ENCODE results near the gene GLRA3.
"Not testable (repeated sequence)": the region's sequence is repeated elsewhere in the genome, so short reads cannot be mapped to it uniquely, and the experiment has no call there.

The GLRA3 gene

DNA sequence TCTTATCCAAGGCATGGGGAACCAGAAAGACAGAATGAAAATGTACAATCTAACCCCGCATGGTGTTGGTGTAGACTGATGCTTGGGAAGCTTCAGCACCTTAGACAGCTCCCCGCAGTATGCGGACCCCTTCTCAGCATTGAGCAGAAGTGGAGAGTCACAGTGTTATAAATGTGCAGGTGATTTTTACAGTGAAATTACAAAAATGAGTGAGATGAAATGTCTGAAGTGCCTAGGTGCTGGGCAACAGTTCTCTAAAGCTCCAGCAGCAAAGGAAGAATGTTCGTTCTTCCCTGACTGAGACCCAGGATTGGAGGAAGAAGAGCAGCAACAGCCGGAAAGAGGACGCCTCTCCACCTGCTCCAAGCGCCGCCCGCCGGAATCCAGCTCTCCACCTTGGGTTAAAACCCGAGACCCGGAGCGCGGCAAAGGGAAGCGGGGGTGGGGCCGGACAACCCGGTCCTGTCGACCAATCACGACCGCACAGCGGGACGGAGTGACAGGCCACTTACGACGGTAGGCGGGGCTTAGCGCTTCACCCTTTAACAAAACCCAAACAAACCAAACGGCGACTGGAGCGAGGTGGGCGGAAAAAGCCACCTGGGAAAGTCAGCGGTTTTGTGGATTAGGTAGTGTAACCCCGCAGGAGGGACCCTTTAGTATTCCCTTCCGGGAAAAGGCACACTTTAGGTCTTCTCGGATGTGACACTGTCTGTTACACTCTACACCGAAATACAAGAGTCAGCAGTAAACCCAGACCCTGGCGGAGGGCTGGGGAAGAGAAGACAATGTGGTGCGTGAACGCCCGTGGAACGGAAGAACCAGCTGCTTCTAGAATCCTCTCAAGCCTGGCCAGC, at the start of gene GLRA3:
TSS of gene GLRA3 (minus strand) at position 403 of the 857 bp plus-strand sequence. CDS start 436 bp downstream, outside the sequence.
- no peak for FAIRE-seq

DNA sequence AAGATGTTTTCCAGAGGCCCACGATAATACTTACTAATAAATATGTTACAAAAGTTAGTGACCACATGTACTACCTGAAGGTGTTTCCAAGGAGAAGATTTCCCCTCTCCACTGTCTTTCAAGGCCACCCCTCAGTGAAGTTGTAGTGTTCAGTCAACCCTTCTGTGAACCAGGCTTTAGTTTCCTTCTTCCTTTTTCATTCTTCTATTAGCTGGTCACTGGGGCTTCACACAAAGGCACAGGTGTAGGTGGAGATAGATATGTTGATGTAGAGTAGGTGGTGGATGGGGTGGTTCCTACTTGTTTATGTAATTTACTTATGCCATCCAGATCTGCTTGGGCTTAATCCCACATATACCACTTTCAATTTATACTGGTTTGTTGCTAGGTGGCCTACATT, 45.9 kb upstream of the GLRA3 start:
- no peak for FAIRE-seq

DNA sequence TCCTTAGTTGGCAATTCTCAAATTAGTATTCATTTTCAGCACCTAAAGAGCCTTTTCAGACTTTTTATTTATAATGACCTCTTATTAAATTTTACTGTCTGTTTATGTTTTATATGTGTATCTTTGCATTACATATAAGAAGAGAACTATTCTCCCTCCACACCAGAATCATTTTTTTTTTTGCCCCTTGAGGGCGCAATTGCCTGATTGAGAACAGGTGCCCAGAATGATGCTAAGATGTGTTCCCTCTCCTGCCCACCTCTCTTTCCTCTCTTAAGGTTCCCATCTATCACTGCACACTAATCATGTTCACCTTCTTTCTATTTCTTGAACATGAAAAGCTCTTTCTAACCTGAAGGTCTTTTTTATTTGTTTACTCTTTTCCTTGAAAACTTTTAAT, 44.9 kb upstream of the GLRA3 start:
- no peak for FAIRE-seq

DNA sequence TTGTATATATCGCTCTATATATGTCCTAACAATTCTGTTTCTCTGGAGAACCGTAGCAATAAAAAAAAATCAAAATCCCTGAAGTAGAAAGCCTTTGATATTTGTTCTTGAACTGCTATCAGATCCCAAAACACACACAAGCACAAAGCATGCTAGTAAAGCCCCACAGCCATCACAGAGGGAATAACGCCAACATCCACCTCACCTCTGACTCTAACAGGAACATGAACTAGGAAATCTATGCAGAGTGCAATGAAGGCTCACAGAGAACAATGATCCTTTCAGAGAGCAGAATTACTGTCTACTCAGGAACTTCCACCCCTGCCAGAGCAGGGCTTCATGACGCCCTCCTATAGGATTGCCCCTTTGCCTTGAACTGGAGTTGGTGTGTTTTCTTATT, 44.1 kb upstream of the GLRA3 start:
- not testable (repeated sequence) for FAIRE-seq

DNA sequence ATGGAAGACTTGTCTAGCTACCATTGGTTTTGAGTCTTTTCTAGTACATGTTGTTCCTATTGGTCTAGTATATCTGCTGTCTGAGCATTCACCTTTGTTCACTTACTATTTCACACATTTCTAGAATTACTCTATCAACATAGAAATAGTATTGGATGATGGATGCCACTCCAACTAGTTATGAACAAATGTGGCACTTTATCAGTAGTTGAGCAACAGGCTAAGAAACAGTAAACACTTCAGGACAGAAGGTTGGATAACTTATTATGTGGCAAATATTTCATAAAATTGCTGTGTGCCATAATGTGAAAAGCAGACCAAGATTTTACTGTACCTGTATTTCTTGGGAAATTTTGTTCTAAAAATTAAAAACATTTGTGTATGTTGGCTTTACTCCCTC, 42.4 kb upstream of the GLRA3 start:
- FAIRE-seq = no peak

DNA sequence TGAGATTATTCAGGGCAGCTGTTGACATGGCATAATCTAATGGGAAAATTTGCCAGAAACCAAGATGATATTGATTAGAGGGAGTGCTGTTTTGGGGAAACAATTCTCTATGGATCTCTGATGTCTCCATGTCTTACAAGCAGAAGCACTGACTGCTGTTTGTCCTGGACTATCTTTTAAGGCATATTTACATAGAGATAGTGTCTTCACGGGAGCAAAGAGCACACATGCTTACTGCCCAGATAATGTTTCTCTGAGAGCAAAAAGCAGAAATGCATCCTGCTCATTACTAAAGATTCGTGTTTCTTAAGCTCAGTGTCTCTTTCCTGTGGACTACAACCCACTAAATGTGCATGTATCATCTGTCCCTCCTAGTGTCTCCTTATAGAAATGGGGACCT, 41.3 kb upstream of the GLRA3 start:
- no peak for FAIRE-seq

DNA sequence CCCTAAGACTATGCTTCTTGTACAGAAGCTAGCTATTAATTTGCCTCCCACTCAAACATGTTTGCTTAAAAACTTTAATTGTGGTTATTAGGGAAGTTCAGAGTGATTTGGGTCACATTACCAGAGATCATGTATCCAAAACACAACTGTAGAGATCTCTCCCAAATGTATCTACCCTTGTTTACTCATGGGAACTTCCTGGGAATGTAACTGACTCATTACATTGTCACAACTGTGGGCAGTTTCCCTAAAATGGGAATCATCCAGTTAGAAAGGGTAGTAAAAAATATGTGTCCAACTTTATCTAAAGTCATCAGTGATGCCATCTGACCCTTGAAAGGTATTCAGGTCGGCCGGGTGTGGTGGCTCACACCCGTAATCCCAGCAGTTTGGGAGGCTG, 40.3 kb upstream of the GLRA3 start:
- FAIRE-seq = no peak

DNA sequence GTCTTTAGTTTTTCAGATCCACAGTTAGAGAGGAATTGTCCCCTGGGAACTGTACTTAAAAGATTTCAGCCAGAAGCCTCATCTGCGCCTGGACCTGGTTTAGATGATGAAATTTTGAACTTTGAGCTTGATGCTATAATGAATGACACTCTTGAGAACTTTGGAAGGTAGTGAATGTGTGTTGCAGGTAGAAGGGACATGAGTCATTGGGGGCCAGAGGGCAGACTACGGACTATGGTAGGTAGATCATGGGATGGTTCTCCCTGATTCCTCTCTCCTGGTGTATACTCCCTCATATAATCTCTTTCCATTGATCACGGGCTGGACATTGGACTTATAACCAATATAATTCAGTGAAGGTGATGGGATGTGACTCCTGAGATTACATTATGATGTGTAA, 38.9 kb upstream of the GLRA3 start:
- FAIRE-seq = no peak

DNA sequence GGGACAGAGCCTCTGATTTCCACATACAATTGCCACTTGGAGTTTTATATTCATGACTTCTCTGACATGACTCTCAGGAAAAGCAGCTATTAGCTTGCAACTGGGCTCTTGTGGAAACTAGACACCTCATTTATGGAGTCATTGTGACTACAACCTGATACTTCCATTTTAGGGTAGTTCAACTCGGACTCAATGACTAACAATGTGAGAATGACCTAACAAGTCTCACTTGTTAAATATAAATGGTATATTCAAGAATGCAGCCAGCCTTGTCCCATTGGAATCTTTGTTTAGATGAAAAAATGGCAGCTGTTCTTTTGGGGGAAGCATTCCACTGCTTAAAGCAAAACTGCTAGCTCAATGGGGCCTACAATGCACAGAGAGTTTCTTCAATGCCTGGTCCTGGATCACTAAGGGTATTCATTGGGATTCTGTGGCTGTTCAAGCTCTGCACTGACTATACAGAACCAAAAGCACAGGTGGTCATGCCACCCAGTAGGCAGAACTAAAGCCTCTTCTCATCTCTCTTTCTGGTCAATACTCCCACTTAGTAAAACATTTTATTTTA, 36.5 kb upstream of the GLRA3 start:
- no peak for FAIRE-seq

DNA sequence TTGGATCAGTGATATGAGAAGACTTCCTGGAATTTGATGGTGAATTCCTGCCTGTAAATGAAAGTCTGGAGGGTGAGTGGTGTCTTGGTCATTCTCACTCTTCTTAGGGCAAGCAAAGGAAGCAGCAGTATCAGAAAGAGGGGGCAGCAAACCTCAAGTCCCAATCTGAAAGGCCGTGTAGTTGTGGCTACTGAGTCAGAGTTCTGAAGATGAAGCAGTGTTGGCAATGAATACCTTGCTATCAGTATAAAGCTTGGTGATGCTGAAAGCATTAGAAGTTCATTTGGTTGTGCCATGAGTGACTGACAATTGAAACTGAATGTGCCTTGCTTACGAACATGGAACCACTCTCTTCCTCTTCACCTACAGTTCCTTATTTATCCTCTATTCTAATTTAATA, 35.0 kb upstream of the GLRA3 start:
- FAIRE-seq = no peak

DNA sequence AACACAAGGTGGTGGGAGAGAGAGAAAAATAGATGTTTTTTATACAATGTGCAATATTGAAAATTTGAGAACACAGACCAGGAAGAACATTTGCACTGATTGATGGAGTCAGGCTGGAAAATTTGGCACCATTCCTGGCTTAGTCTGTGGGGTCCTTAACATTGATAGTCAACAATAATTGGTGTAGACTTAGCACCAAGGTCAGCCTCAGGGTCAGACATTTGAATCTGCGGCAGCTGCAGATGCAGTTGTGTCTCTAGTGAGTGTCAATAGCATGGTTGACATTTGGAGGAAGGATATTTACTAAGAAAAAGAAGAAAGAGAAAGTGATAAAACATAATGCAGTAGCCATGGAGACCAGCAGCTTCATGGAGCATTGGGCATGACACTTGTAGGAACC, 31.5 kb upstream of the GLRA3 start:
- FAIRE-seq = no peak

DNA sequence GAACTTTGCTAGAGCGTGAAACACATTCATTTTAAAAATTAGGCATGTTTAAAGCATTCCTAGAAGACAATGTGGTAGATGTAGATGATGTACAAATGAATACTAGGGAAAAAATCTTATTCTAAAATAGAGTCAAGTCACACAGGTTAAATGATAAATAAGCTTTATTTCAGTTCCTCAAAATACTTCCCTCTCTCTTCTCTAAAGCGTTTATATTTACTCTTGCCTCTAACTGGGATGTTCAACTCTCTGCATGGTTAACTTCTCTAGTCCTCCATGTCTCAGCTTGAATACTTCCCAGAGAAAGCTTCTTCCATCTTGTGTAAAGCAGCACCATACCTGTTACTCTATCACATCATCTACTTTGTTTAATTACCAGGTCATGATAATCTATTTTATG, 30.9 kb upstream of the GLRA3 start:
- no peak for FAIRE-seq

DNA sequence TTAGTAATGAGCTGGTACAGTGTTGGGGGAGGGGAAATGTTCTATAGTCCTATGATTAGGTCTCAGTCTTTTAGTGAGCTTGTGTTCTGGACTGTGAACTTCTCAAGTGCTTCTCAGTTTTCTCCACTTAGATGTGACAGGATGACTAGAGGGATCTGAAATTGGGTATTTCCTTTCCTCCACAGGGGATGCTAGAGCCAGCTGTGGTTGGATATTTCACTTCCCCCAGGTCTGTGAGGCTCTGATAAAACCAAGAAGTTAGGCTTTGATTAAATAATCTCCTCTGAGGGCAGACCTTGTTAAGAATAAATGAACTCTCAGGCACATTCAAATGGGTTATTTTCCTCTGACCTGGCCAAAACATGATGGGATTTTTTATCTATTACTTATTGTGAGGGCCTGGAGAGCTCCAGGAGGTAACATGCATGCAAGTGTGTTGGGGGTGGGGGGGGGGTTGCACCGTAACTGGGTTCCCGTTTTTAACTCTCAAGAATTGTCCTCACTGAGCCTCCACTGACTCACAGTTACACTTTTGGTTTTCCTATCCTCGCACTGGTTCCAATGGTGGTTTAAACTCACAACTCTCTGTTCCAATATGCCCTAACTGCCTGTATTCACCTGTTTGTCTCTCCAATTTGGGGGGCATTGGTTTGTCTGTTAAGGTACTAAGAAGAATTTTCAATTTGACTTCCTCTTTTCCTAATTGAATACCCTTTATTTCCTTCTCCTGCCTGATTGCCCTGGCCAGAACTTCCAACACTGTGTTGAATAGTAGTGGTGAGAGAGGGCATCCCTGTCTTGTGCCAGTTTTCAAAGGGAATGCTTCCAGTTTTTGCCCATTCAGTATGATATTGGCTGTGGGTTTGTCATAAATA, 28.1 kb upstream of the GLRA3 start:
- no peak for FAIRE-seq

DNA sequence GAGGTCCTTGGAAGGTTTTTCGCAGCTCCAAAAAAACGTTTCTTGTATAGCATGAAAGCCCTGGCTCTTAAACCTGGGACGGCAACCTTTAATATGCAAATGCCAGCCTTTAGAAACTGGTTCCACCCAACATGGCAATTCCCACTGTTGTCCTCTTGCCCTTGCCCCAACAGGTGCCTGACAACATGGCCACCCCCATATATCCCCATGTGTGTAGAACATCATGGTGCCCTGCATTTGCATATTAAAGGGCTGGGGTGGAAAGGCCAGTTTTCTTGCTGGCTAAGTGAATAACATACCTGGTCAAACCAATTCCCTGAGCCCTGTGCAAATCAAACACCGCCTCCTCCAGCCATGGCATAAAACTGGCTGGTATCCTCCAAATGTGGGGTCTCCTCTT, 26.0 kb upstream of the GLRA3 start:
- no peak for FAIRE-seq

DNA sequence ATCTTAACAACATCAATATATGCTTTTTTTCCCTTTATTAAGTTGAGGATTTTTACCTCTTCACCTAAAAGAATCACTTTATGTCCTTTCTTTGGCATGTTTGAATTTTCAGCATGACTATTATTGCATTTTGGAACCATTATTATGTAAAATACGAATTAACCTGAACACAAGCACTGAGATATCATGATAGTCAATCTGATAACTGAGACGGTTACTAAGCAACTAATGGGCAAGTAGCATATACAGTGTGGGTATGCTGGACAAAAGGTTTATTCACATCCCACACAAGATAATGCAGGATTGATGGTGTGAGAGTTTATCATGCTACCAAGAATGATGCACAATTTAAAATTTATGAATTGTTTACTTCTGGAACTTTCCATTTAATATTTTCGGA, 24.6 kb upstream of the GLRA3 start:
- FAIRE-seq = no peak

DNA sequence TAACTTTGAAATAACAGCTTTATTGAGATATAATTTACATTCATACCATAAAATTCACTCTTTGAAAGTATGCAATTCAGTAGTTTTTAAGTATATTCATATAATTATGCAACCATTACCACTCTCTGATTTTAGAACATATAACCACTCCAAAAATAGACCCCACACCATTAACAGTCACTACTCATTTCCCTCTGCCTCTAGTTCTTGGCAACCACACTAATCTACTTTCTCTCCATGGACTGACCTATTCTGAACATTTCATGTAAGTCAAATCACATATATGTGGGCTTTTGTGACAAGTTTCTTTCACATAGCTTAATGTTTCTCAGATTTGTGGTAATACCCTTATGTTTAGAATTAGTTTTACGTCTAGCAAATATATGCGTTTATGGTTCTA, 19.5 kb upstream of the GLRA3 start:
- FAIRE-seq = no peak

DNA sequence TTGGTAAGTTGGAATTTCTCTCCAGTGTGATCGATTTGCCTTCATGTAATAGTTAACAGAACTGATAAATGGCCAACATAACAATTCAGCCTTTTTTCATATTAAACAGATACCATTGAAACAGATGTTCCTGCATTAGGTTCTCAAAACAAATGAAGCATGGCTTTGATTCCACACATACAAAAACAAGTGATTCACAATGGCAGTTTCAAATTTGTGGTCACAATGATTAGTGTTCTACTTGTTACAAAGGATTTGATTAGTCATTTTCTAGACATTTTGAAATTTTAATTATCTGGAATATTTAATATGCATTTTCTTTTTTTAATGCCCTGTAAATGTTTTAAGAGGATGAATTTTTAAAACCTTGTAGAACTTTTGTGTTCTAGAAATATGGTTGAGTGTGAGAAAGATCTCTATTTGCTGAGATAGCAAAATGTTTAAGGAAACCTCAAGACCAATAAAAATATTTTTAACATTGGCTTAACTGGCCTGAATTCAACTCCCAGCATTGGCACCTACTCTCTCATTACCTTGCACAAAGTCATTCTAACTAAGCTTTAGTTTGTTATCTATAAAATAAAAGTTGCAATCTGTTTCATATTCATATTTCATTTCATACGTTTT, 18.9 kb upstream of the GLRA3 start:
- no peak for FAIRE-seq

DNA sequence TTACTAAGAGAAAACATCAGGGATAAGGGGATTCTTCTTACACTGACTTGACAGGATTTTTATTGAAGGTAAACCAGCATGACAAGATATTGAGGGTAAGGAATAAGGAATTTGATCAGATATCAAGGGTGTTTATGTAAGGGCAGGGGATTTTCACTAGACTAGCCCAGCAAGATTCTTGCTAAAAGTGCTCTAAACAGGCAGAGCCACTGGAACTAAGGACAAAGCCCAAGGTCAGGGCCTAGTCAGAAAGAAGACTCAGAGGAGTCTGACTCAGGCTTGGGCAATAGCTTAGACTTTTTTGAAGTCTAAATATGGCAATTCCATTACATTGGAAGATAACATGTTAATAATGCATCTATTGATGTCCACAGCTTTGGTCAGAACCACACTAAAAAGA, 6.5 kb upstream of the GLRA3 start:
- FAIRE-seq = no peak

DNA sequence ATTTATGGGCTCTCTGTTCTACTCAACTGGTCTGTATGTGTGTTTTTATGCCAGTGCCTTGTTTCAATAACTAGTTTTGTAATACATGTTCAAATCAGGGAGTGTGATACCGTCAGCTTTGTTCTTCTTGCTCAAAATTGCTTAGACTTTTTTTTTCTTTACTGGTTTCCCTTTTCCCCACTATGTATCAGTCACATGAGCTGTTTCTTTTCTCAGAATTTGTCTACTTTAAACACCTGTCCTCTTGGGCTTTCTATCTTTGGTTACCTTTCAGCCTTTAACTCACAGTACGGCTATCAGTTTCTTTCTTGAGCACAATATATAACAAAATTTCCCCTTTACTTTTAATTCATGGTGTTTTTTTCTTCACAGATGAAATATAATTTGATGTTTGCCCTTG, 5.4 kb upstream of the GLRA3 start:
- FAIRE-seq = no peak

DNA sequence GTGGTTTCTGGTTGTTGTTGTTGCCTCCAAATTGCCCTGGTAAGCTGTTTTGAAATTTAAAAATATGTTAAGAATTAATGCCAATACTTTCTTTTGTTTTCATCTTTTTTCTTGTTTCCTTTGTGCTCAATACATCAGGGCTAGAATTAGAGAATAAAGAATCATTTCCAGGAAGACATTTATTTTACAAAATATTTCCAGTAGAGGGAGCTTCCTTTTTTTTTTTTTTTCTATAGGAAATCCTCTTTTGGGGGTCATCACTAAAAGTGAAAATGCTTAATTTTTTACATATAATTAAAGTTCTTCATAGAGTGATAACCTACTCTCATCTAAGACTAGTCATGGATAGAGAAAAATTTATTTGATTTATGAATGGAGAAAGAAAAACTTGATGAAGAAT, 2.4 kb downstream of the GLRA3 start:
- FAIRE-seq = no peak

DNA sequence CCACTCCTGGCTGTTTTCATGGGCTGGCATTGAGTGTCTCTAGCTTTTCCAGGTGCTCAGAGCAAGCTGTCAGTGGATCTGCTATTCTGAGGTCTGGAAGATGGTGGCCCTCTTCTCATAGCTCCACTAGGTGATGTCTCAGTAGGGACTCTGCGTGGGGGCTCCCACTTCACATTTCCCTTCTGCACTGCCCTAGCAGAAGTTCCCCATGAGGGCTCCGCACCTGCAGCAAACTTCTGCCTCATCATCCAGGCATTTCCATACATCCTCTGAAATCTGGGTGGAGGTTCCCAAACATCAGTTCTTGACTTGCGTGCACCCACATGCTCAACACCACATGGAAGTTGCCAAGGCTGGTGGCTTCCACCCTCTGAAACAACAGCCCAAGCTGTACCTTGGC, 13.8 kb downstream of the GLRA3 start:
- no peak for FAIRE-seq

DNA sequence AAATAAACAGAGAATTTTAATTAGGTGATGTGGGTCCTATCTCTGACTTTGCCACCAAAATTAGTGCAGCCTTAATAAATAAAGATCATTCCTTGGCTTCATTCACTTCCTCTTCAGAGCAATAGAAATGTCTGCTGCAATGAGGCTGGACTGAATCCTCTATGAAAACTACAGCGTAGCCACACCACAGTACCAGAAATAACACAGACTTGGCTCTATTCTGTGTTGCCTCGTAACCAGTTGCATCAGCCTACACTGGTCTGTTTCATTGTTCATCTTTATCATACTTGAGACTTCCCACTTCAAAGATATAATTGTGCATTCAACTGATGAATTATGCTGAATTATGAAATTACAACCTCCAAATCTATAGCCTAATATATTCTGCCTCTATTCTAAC, 15.8 kb downstream of the GLRA3 start:
- no peak for FAIRE-seq

DNA sequence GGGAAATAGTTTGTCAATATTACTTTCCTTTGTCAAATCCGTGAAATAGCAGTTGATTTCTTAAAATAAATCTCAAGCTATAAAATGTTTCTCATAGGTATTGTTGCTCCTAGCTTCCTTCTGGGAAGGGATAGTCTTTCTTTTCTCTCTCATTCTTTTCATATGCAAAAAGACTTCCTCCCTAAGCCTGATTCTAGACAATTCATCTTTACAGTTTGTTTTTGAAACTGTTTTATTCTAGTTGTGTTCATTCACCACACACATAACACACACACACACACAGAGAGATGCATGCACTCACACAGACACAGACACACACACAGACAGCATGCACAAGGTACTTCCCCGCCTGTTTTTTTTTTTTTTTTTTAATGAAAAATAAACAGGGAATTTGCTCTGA, 18.2 kb downstream of the GLRA3 start:
- FAIRE-seq = no peak

All from A204.1 (cell line).